Measurements from ENCODE around the gene NAA80. TPM values are rescaled to one million over a fixed set of nuclear protein-coding genes. Genes with fewer than 3 reads are reported as not detected.

The NAA80 gene
- total and polyA plus RNA-seq, 2 of the 13 experiments (the other 11 are each of a cell fraction or from before 2014, with no cell fraction given), result 3.4 to 8.7 TPM

DNA sequence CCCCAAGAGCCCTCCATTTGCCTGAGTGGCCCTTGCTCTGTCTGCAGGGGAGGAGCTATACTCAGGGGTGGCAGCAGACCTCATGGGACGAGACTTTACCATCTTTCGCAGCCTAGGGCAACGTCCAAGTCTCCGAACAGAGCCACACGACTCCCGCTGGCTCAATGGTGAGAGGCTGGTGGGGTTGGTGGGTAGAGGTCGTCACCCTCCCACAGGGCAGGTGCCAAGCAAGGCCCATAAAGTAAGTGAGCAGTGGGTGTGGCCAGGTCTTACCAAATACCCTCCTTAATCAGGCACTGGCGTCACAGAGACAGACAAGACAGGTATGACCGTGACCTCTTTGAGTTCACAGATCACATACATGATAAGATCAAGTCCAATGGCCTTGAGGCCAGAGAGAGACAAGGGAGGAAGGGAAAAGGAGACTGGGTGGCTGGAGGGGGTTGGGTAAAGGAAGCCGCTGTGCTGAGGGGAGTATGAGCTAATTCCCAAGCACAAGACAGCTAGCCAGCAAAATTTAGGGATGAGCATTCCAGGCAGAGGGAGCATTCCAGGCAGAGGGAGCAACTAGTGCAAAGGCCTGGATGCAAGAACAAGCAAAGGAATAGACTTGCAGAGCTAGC, 27.8 kb downstream of the NAA80 start:
- Histone ChIP-seq H3K9ac (ENCODE audit: insufficient read depth, low read depth, low read length) (peak overlapping the region; percentile 94), H3K27ac (ENCODE audit: extremely low read length, insufficient read depth, low read length) (peak overlapping the region; percentile 88), H3K79me2 (ENCODE audit: insufficient read depth, low read length) (peaks cover 33% of the 10 kb centered on the region), H2AFZ (ENCODE audit: low read length) (no peak overlapping the region), H4K20me1 (ENCODE audit: insufficient read depth, low read length) (no peaks in the 10 kb centered on the region; the same call in 1 of the 2 replicates), H3K27me3 (ENCODE audit: control insufficient read depth in 1 of 2, insufficient read depth in 2 of 2, low read length in 2 of 2) (no peaks in the 10 kb centered on the region; a peak in 1 of 5 replicates), H3K9me3 (ENCODE audit: low read length) (no peaks in the 10 kb centered on the region), H3K36me3 (replicated peaks in 1 of 2; ENCODE audit: control insufficient read depth in 1 of 2, insufficient read depth in 2 of 2, low read length in 2 of 2) (peaks cover 9 to 21% of the 10 kb centered on the region in 2 experiments), H3K4me3 (replicated peaks in 1 of 3; ENCODE audit: insufficient read depth in 1 of 3, low read depth in 2 of 3, low read length in 3 of 3) (peak overlapping the region; percentile 71 to 88 (median 83)), H3K4me1 (ENCODE audit: insufficient read depth, low read length) (peaks cover 70% of the 10 kb centered on the region), H3K4me2 (ENCODE audit: low read depth, low read length) (peak overlapping the region; percentile 98)
- POLR2A ChIA-PET, result interaction anchor here (0.5 to 5.5 kb wide), 20 partner anchors 7 to 370 kb away, joined by 3 to 155 read pairs (median 8); partner anchors contain the start of genes GNAI2, HYAL2, HYAL3 and IFRD2
- intact Hi-C loops (cut with micrococcal nuclease; ENCODE audit: unreplicated experiment) (loop anchor here (5.0 kb wide), 2 partner anchors 44 to 79 kb away; partner anchors contain the start of gene GNAT1), in situ Hi-C loops (cut with HindIII; ENCODE audit: extremely low pct_ligation_motif_present, low pct_unique_long_range_greater_than_20kb) (loop anchor here (5.0 to 10.0 kb wide), 2 partner anchors 44 to 77 kb away; partner anchors contain the start of gene GNAT1)
- DNase-seq (ENCODE audit: low spot score) (peak; percentile 91), FAIRE-seq (peak; percentile 96), ATAC-seq (peak; percentile 27)
- CTCF ChIA-PET (ENCODE audit: low intra/inter-chr PET ratio, low total read pairs), result interaction anchor here (1.2 to 6.4 kb wide), 4 partner anchors 12 to 77 kb away, joined by 3 to 81 read pairs (median 34); no protein-coding TSS in a partner anchor
- BruUV-seq (replicated peaks), result no TSS peak
- 6% methylated on average over 9 of the region's 10 CpGs for whole genome bisulfite sequencing (ENCODE audit: low lambda C conversion rate)
- TF ChIP-seq ZNF720 (CRISPR knock-in tag; IDR thresholded peaks at IDR 0.05) (no peak), ZFP41 (CRISPR knock-in tag; IDR thresholded peaks at IDR 0.05; ENCODE audit: borderline replicate concordance) (no peak), MAZ (IDR thresholded peaks at IDR 0.05; ENCODE audit: borderline replicate concordance, low read depth, low read length) (no peak), MAZ (CRISPR knock-in tag; IDR thresholded peaks at IDR 0.05; ENCODE audit: low read depth) (no peak), ZBTB8A (CRISPR knock-in tag; IDR thresholded peaks at IDR 0.05; ENCODE audit: borderline replicate concordance, low read depth) (no peak), SP2 (CRISPR knock-in tag; IDR thresholded peaks at IDR 0.05) (no peak), AKAP8 (CRISPR knock-in tag; IDR thresholded peaks at IDR 0.05) (no peak), KMT2B (CRISPR knock-in tag; IDR thresholded peaks at IDR 0.05) (no peak), KLF11 (CRISPR knock-in tag; IDR thresholded peaks at IDR 0.05) (no peak), ZNF616 (CRISPR knock-in tag; IDR thresholded peaks at IDR 0.05; ENCODE audit: low read depth) (no peak), ZSCAN22 (CRISPR knock-in tag; IDR thresholded peaks at IDR 0.05) (no peak), SKI (IDR thresholded peaks at IDR 0.05; ENCODE audit: partially characterized antibody) (peak; percentile 83), HNF4A (CRISPR knock-in tag; IDR thresholded peaks at IDR 0.05) (peak; percentile 75), KDM5B (CRISPR knock-in tag; IDR thresholded peaks at IDR 0.05; ENCODE audit: borderline replicate concordance) (no peak), SMYD3 (CRISPR knock-in tag; IDR thresholded peaks at IDR 0.05) (no peak)
- TF ChIP-seq, protein P1, sequence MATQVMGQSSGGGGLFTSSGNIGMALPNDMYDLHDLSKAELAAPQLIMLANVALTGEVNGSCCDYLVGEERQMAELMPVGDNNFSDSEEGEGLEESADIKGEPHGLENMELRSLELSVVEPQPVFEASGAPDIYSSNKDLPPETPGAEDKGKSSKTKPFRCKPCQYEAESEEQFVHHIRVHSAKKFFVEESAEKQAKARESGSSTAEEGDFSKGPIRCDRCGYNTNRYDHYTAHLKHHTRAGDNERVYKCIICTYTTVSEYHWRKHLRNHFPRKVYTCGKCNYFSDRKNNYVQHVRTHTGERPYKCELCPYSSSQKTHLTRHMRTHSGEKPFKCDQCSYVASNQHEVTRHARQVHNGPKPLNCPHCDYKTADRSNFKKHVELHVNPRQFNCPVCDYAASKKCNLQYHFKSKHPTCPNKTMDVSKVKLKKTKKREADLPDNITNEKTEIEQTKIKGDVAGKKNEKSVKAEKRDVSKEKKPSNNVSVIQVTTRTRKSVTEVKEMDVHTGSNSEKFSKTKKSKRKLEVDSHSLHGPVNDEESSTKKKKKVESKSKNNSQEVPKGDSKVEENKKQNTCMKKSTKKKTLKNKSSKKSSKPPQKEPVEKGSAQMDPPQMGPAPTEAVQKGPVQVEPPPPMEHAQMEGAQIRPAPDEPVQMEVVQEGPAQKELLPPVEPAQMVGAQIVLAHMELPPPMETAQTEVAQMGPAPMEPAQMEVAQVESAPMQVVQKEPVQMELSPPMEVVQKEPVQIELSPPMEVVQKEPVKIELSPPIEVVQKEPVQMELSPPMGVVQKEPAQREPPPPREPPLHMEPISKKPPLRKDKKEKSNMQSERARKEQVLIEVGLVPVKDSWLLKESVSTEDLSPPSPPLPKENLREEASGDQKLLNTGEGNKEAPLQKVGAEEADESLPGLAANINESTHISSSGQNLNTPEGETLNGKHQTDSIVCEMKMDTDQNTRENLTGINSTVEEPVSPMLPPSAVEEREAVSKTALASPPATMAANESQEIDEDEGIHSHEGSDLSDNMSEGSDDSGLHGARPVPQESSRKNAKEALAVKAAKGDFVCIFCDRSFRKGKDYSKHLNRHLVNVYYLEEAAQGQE (IDR thresholded peaks at IDR 0.05; ENCODE audit: borderline replicate concordance in 1 of 2, low read depth in 1 of 2, low read length in 2 of 2), result no peak
- TF ChIP-seq, protein P2, sequence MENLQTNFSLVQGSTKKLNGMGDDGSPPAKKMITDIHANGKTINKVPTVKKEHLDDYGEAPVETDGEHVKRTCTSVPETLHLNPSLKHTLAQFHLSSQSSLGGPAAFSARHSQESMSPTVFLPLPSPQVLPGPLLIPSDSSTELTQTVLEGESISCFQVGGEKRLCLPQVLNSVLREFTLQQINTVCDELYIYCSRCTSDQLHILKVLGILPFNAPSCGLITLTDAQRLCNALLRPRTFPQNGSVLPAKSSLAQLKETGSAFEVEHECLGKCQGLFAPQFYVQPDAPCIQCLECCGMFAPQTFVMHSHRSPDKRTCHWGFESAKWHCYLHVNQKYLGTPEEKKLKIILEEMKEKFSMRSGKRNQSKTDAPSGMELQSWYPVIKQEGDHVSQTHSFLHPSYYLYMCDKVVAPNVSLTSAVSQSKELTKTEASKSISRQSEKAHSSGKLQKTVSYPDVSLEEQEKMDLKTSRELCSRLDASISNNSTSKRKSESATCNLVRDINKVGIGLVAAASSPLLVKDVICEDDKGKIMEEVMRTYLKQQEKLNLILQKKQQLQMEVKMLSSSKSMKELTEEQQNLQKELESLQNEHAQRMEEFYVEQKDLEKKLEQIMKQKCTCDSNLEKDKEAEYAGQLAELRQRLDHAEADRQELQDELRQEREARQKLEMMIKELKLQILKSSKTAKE (CRISPR knock-in tag; IDR thresholded peaks at IDR 0.05; ENCODE audit: borderline replicate concordance), result peak; percentile 96
- TF ChIP-seq, protein P3, sequence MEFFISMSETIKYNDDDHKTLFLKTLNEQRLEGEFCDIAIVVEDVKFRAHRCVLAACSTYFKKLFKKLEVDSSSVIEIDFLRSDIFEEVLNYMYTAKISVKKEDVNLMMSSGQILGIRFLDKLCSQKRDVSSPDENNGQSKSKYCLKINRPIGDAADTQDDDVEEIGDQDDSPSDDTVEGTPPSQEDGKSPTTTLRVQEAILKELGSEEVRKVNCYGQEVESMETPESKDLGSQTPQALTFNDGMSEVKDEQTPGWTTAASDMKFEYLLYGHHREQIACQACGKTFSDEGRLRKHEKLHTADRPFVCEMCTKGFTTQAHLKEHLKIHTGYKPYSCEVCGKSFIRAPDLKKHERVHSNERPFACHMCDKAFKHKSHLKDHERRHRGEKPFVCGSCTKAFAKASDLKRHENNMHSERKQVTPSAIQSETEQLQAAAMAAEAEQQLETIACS (CRISPR knock-in tag; IDR thresholded peaks at IDR 0.05), result no peak
